HEK293 (cell line): ENCODE measurements around the gene STAP2.
A peak's percentile ranks its signal among the peaks of the same experiment; 100 is the strongest.

Experiments used
- EGR2 ChIP-seq: fragments of 450-650 bp; formaldehyde crosslinking; IDR thresholded peaks from 2 replicates; pipeline ENCODE4 v1.5.1; 2016; ENCODE audit warnings: low read depth, missing biosample characterization, missing genetic modification characterization
- GLIS2 ChIP-seq: fragments of 450-650 bp; formaldehyde crosslinking; IDR thresholded peaks from 2 replicates; pipeline ENCODE4 v1.5.1; 2016; ENCODE audit warnings: missing biosample characterization, missing genetic modification characterization
- KLF1 ChIP-seq: fragments of 450-650 bp; formaldehyde crosslinking; IDR thresholded peaks from 2 replicates; pipeline ENCODE4 v1.5.1; 2016; ENCODE audit warnings: missing biosample characterization, missing genetic modification characterization
- MZF1 ChIP-seq: fragments of 450-650 bp; formaldehyde crosslinking; IDR thresholded peaks from 2 replicates; pipeline ENCODE4 v1.5.1; 2017; ENCODE audit warnings: missing biosample characterization, missing genetic modification characterization, borderline replicate concordance
- SP2 ChIP-seq: fragments of 450-650 bp; formaldehyde crosslinking; IDR thresholded peaks from 2 replicates; pipeline ENCODE4 v1.5.1; 2016; ENCODE audit warnings: missing biosample characterization, missing genetic modification characterization
- ZBTB8A ChIP-seq: fragments of 450-650 bp; formaldehyde crosslinking; IDR thresholded peaks from 2 replicates; pipeline ENCODE4 v1.5.1; 2016; ENCODE audit warnings: missing biosample characterization, missing genetic modification characterization
- ZFP37 ChIP-seq: fragments of 450-650 bp; formaldehyde crosslinking; IDR thresholded peaks from 2 replicates; pipeline ENCODE4 v1.5.1; 2016; ENCODE audit warnings: missing biosample characterization, missing genetic modification characterization
- ZIC2 ChIP-seq: fragments of 450-650 bp; formaldehyde crosslinking; IDR thresholded peaks from 2 replicates; pipeline ENCODE4 v1.5.1; 2016; ENCODE audit warnings: missing biosample characterization, missing genetic modification characterization
- ZNF214 ChIP-seq: fragments of 450-650 bp; formaldehyde crosslinking; IDR thresholded peaks from 2 replicates; pipeline ENCODE4 v1.5.1; 2017; ENCODE audit warnings: missing biosample characterization, mild to moderate bottlenecking, missing genetic modification characterization, borderline replicate concordance
- ZNF248 ChIP-seq: fragments of 450-650 bp; formaldehyde crosslinking; IDR thresholded peaks from 2 replicates; pipeline ENCODE4 v1.5.1; 2017; ENCODE audit warnings: missing biosample characterization, missing genetic modification characterization
- ZNF274 ChIP-seq, 2 experiments: fragments of 200-500 bp in 1 of 2; fragments of 450-650 bp in 1 of 2; sonication (Bioruptor generic) in 1 of 2; formaldehyde crosslinking in 1 of 2; IDR thresholded peaks; 2 replicates each; pipeline versions ENCODE4 v1.5.1 to v1.6.1; 2014 to 2016; ENCODE audit warnings: borderline replicate concordance in 1 of 2, inconsistent platforms in 1 of 2, low read length in 1 of 2, missing biosample characterization in 1 of 2, missing genetic modification characterization in 1 of 2
- ZNF302 ChIP-seq: fragments of 450-650 bp; formaldehyde crosslinking; IDR thresholded peaks from 2 replicates; pipeline ENCODE4 v1.5.1; 2016; ENCODE audit warnings: missing biosample characterization, missing genetic modification characterization, low read depth
- ZNF426 ChIP-seq: fragments of 450-650 bp; formaldehyde crosslinking; IDR thresholded peaks from 2 replicates; pipeline ENCODE4 v1.5.1; 2017; ENCODE audit warnings: missing biosample characterization, missing genetic modification characterization, mild to moderate bottlenecking, inconsistent platforms, moderate library complexity
- ZNF555 ChIP-seq: fragments of 450-650 bp; formaldehyde crosslinking; conservative IDR thresholded peaks from 2 replicates; pipeline ENCODE4 v1.5.1; 2017; ENCODE audit warnings: missing biosample characterization, mild to moderate bottlenecking, missing genetic modification characterization, inconsistent platforms
- ZNF558 ChIP-seq: fragments of 450-650 bp; formaldehyde crosslinking; IDR thresholded peaks from 2 replicates; pipeline ENCODE4 v1.5.1; 2016; ENCODE audit warnings: missing biosample characterization, missing genetic modification characterization
- ZNF610 ChIP-seq: fragments of 450-650 bp; formaldehyde crosslinking; IDR thresholded peaks from 2 replicates; pipeline ENCODE4 v1.5.1; 2016; ENCODE audit warnings: missing biosample characterization, missing genetic modification characterization, borderline replicate concordance
- ZNF621 ChIP-seq: fragments of 450-650 bp; formaldehyde crosslinking; IDR thresholded peaks from 2 replicates; pipeline ENCODE4 v1.5.1; 2017; ENCODE audit warnings: missing biosample characterization, missing genetic modification characterization
- ZNF629 ChIP-seq: fragments of 450-650 bp; formaldehyde crosslinking; IDR thresholded peaks from 2 replicates; pipeline ENCODE4 v1.5.1; 2017; ENCODE audit warnings: missing biosample characterization, missing genetic modification characterization
- ZNF707 ChIP-seq: fragments of 450-650 bp; formaldehyde crosslinking; IDR thresholded peaks from 2 replicates; pipeline ENCODE4 v1.5.1; 2016; ENCODE audit warnings: missing biosample characterization, missing genetic modification characterization
- ZNF768 ChIP-seq: fragments of 450-650 bp; formaldehyde crosslinking; IDR thresholded peaks from 2 replicates; pipeline ENCODE4 v1.5.1; 2018; ENCODE audit warnings: missing biosample characterization, mild to moderate bottlenecking, missing genetic modification characterization
- ZNF837 ChIP-seq: fragments of 450-650 bp; formaldehyde crosslinking; IDR thresholded peaks from 2 replicates; pipeline ENCODE4 v1.5.1; 2016; ENCODE audit warnings: missing biosample characterization, missing genetic modification characterization
- TF ChIP-seq, protein P1 (sequence below): fragments of 450-650 bp; formaldehyde crosslinking; conservative IDR thresholded peaks from 2 replicates; pipeline ENCODE4 v1.5.1; 2016; ENCODE audit warnings: low read depth, missing biosample characterization, missing genetic modification characterization
- TF ChIP-seq, protein P2 (sequence below): fragments of 450-650 bp; formaldehyde crosslinking; IDR thresholded peaks from 2 replicates; pipeline ENCODE4 v1.5.1; 2016; ENCODE audit warnings: missing biosample characterization, missing genetic modification characterization
- TF ChIP-seq, protein P3 (sequence below): fragments of 450-650 bp; formaldehyde crosslinking; IDR thresholded peaks from 2 replicates; pipeline ENCODE4 v1.5.1; 2016; ENCODE audit warnings: missing biosample characterization, missing genetic modification characterization
- TF ChIP-seq, protein P4 (sequence below): fragments of 450-650 bp; formaldehyde crosslinking; IDR thresholded peaks from 2 replicates; pipeline ENCODE4 v1.5.1; 2016; ENCODE audit warnings: missing biosample characterization, missing genetic modification characterization
- TF ChIP-seq, protein P5 (sequence below): fragments of 450-650 bp; formaldehyde crosslinking; IDR thresholded peaks from 2 replicates; pipeline ENCODE4 v1.5.1; 2016; ENCODE audit warnings: missing biosample characterization, missing genetic modification characterization

The STAP2 gene

DNA sequence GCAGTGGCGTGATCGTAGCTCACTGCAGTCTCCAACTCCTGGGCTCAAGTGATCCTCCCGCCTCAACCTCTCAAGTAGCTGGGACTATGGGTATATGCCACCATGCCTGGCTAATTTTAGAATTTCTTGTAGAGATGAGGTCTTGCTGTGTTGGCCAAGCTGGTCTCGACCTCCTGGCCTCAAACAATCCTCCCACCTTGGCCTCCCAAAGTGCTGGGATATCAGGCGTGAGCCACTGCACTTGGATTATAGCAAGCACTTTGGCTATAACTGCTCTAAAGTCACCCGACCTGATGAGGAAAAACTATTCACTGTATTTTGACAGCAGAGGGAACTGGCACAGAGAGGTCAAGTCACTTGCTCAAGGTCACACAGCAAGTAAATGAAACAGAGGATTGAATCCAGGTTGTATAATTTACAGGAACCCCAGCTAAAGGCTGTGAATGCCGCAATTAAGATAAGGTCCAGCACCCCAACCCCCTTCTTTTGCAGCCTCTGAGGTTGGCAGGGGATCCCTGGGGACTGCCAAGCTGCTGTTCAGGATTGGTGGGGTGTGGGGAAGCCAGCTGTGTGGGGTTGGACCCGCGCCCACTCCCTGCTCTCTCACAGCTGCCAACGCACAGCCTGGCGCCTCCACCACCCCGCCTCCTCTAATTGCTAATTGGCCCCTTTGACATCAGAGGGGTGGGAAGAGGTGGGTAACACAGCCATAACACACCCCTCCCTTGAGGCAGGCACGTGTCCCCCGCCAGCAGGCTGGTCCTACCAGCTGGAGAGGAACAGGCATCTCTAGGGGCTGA, 42.5 kb downstream of the STAP2 start (continued):
- TF ChIP-seq ZNF274 (IDR thresholded peaks at IDR 0.05; ENCODE audit: low read length) (no peak), ZNF274 (tag by site-specific recombination; IDR thresholded peaks at IDR 0.05; ENCODE audit: borderline replicate concordance) (no peak), ZNF426 (tag by site-specific recombination) (no peak), ZNF768 (peak; percentile 96), ZFP37 (tag by site-specific recombination) (no peak), SP2 (tag by site-specific recombination) (peak; percentile 58), ZNF621 (tag by site-specific recombination) (no peak), KLF1 (peak; percentile 84), ZNF214 (tag by site-specific recombination) (no peak), ZNF555 (tag by site-specific recombination) (no peak), MZF1 (tag by site-specific recombination) (no peak), ZBTB8A (no peak), ZNF629 (tag by site-specific recombination) (no peak), ZNF837 (tag by site-specific recombination) (no peak), EGR2 (tag by site-specific recombination) (peak; percentile 95), GLIS2 (tag by site-specific recombination) (0 out of 2 replicates have a peak, but pooled peaks have one; percentile 22), ZNF248 (tag by site-specific recombination) (no peak), ZIC2 (tag by site-specific recombination) (peak; percentile 81), ZNF610 (tag by site-specific recombination) (no peak), ZNF302 (tag by site-specific recombination) (no peak), ZNF558 (no peak), ZNF707 (tag by site-specific recombination) (no peak)
- TF ChIP-seq, protein P1, sequence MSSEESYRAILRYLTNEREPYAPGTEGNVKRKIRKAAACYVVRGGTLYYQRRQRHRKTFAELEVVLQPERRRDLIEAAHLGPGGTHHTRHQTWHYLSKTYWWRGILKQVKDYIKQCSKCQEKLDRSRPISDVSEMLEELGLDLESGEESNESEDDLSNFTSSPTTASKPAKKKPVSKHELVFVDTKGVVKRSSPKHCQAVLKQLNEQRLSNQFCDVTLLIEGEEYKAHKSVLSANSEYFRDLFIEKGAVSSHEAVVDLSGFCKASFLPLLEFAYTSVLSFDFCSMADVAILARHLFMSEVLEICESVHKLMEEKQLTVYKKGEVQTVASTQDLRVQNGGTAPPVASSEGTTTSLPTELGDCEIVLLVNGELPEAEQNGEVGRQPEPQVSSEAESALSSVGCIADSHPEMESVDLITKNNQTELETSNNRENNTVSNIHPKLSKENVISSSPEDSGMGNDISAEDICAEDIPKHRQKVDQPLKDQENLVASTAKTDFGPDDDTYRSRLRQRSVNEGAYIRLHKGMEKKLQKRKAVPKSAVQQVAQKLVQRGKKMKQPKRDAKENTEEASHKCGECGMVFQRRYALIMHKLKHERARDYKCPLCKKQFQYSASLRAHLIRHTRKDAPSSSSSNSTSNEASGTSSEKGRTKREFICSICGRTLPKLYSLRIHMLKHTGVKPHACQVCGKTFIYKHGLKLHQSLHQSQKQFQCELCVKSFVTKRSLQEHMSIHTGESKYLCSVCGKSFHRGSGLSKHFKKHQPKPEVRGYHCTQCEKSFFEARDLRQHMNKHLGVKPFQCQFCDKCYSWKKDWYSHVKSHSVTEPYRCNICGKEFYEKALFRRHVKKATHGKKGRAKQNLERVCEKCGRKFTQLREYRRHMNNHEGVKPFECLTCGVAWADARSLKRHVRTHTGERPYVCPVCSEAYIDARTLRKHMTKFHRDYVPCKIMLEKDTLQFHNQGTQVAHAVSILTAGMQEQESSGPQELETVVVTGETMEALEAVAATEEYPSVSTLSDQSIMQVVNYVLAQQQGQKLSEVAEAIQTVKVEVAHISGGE (tag by site-specific recombination) = no peak
- TF ChIP-seq, protein P2, sequence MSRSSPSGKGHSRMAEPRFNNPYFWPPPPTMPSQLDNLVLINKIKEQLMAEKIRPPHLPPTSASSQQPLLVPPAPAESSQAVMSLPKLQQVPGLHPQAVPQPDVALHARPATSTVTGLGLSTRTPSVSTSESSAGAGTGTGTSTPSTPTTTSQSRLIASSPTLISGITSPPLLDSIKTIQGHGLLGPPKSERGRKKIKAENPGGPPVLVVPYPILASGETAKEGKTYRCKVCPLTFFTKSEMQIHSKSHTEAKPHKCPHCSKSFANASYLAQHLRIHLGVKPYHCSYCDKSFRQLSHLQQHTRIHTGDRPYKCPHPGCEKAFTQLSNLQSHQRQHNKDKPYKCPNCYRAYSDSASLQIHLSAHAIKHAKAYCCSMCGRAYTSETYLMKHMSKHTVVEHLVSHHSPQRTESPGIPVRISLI (tag by site-specific recombination) = no peak
- TF ChIP-seq, protein P3, sequence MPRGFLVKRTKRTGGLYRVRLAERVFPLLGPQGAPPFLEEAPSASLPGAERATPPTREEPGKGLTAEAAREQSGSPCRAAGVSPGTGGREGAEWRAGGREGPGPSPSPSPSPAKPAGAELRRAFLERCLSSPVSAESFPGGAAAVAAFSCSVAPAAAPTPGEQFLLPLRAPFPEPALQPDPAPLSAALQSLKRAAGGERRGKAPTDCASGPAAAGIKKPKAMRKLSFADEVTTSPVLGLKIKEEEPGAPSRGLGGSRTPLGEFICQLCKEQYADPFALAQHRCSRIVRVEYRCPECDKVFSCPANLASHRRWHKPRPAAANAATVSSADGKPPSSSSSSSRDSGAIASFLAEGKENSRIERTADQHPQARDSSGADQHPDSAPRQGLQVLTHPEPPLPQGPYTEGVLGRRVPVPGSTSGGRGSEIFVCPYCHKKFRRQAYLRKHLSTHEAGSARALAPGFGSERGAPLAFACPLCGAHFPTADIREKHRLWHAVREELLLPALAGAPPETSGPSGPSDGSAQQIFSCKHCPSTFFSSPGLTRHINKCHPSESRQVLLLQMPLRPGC (tag by site-specific recombination) = no peak
- TF ChIP-seq, protein P4, sequence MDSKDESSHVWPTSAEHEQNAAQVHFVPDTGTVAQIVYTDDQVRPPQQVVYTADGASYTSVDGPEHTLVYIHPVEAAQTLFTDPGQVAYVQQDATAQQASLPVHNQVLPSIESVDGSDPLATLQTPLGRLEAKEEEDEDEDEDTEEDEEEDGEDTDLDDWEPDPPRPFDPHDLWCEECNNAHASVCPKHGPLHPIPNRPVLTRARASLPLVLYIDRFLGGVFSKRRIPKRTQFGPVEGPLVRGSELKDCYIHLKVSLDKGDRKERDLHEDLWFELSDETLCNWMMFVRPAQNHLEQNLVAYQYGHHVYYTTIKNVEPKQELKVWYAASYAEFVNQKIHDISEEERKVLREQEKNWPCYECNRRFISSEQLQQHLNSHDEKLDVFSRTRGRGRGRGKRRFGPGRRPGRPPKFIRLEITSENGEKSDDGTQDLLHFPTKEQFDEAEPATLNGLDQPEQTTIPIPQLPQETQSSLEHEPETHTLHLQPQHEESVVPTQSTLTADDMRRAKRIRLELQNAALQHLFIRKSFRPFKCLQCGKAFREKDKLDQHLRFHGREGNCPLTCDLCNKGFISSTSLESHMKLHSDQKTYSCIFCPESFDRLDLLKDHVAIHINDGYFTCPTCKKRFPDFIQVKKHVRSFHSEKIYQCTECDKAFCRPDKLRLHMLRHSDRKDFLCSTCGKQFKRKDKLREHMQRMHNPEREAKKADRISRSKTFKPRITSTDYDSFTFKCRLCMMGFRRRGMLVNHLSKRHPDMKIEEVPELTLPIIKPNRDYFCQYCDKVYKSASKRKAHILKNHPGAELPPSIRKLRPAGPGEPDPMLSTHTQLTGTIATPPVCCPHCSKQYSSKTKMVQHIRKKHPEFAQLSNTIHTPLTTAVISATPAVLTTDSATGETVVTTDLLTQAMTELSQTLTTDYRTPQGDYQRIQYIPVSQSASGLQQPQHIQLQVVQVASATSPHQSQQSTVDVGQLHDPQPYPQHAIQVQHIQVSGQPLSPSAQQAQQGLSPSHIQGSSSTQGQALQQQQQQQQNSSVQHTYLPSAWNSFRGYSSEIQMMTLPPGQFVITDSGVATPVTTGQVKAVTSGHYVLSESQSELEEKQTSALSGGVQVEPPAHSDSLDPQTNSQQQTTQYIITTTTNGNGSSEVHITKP (tag by site-specific recombination) = no peak
- TF ChIP-seq, protein P5, sequence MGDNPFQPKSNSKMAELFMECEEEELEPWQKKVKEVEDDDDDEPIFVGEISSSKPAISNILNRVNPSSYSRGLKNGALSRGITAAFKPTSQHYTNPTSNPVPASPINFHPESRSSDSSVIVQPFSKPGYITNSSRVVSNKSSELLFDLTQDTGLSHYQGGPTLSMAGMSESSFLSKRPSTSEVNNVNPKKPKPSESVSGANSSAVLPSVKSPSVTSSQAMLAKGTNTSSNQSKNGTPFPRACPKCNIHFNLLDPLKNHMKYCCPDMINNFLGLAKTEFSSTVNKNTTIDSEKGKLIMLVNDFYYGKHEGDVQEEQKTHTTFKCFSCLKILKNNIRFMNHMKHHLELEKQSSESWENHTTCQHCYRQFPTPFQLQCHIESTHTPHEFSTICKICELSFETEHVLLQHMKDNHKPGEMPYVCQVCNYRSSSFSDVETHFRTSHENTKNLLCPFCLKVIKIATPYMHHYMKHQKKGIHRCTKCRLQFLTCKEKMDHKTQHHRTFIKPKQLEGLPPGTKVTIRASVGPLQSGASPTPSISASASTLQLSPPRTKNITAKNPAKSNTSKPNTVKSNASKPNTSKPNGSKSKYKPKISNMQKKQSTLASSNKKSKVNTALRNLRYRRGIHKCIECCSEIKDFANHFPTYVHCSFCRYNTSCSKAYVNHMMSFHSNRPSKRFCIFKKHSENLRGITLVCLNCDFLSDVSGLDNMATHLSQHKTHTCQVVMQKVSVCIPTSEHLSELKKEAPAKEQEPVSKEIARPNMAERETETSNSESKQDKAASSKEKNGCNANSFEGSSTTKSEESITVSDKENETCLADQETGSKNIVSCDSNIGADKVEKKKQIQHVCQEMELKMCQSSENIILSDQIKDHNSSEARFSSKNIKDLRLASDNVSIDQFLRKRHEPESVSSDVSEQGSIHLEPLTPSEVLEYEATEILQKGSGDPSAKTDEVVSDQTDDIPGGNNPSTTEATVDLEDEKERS (tag by site-specific recombination) = 0 out of 2 replicates have a peak, but pooled peaks have one; percentile 40
